ENCODE results near the gene MRPL18. TPM values are rescaled to one million over a fixed set of nuclear protein-coding genes. Genes with fewer than 3 reads are reported as not detected.
"Not testable (repeated sequence)": the region's sequence is repeated elsewhere in the genome, so short reads cannot be mapped to it uniquely, and the experiment has no call there.

The MRPL18 gene
- polyA plus RNA-seq, 1 donor: 69.6 TPM

DNA sequence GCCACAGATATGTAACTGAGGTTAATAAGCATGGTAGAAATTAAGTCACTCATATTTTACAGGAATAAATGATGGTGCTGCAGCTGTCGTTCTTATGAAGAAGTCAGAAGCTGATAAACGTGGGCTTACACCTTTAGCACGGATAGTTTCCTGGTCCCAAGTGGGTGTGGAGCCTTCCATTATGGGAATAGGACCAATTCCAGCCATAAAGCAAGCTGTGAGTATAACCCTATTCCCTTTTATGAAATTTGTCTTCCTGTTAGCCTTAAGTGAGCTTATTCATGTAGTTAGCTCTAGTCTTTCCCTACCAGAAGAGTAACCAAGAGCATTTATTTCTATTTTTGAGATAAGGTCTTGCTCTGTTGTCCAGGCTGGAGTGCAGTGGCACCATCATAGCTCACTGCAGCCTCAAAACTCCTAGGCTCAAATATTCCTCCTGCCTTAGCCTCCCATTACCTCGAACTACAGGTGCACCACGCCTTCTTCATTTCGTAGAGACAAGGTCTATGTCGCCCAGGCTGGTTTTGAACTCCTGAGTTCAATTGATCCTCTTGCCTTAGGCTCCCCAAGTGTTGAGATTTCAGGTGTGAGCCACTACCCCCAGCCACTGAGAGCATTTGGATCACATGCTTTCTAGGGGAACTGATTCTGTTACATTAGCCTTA lies 12.9 kb upstream of the MRPL18 start:
- DNase-seq: no peak

DNA sequence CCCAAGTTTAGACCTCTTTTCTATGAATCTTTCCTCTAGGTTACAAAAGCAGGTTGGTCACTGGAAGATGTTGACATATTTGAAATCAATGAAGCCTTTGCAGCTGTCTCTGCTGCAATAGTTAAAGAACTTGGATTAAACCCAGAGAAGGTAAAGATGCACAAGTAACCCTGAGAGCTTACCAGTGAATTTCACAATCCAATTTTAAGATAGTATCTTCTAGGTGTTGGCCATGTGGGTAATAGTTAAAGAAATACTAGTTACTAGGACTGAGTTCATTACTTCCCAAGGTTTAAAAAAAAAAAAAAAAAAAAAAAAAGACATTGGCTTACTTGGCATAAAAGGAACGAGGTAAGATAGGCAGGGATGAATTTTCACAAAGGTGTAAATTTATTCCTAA lies 12.1 kb upstream of the MRPL18 start:
- DNase-seq: no peak

DNA sequence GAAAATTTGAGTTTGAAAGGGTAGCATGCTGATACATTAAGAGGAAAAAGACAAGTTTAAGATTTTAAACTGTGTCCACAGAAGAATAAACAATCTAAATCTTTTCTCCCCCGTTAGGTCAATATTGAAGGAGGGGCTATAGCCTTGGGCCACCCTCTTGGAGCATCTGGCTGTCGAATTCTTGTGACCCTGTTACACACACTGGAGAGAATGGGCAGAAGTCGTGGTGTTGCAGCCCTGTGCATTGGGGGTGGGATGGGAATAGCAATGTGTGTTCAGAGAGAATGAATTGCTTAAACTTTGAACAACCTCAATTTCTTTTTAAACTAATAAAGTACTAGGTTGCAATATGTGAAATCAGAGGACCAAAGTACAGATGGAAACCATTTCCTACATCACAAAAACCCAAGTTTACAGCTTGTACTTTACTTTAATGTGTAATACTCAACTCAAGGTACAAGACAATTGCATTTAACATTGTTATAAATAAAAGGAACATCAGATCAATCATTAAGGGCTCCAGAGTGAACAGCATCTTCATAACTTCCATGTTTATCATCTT lies 11.6 kb upstream of the MRPL18 start:
- DNase-seq: no peak

DNA sequence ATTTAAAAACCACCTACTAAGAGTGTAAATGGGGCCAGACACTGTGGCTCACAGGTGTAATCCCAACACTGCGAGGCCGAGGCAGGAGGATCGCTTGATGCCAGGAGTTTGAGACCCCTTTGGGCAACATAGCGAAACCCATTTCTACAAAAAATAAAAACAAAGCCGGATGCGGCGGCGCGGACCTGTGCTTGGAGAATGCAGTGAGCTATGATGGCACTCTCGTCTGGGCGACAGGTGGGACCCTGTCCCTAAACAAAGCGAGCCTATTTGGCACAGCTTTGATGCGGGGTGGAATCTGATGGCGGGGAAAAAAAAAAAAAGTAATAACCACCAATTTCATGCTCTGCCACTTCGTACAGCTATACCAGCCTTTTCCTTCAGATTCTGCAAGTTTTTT lies 2.0 kb upstream of the MRPL18 start:
- DNase-seq: no peak

DNA sequence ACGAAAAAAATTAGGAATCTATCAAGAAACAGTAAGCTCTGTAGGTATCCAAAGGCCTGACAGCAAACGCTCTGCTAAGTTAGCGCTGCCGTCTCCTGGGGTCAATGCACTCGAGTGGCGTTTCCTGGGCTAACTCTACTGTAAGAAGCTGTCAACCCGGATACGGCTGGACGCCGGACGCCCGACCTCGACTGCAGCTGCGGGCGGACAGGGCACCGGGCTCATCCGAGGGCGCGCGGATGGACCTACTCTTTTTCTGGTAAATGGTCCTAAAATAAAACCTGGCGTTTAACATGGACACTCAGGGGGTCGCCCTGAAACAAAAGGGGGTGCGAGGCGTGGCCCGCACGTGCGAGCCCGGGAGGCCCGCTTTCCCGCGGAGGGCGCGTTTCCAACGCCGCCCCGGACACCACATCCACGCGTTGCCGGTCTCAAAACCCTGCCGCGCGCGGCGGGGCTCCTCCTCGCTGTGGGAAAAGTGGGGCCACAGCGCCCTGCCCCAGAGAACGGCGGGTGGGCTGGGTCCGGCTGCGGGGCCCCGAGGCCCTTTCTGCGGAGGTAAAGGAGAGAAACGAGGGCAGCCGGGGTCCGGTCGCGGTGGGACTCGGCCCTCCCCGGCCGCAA lies 1.4 kb upstream of the MRPL18 start:
- peak; percentile 30 for DNase-seq

DNA sequence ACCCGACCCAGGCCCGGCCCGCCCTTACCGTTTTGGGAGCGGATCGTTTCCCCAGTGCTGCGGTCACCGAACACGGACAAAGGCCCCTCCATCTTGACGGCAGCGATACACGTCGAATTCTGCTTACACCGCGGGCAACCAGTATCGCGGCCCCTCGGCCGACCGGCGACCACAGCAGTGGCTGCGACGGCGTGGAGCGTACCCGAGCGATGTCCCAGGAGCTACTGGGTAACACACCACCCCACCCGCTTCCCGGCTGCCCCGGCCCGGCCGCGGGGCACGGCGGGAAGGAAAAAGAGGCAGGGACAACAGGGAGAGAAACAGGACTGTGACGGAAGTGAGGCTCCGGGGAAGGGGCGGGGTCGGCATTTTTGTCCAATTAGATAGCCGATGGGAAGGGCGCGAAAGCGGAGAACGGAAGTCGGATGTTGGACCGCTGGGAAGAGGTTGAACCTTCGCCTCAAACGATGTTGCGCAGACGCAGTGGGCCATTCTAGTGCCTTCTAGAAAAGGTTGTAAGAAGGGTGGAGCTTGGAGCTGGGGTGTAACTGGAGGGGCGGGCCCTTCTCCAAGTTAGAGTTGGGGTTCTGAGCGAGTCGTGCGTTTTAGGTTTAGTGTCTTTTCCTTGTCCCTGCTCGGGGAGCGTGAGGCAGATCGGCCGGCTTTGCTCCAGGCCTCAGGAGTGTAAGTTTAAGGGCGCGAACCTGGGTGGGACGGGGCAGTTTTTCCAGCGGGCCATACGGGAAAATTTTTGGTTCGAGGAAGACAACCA lies 704 bp upstream of the MRPL18 start, which contains the start of gene TCP1:
TCP1 (minus strand) TSS at position 226 of the 772 bp plus-strand sequence; CDS start at position 92, 134 bp downstream.
- DNase-seq: peak; percentile 100

DNA sequence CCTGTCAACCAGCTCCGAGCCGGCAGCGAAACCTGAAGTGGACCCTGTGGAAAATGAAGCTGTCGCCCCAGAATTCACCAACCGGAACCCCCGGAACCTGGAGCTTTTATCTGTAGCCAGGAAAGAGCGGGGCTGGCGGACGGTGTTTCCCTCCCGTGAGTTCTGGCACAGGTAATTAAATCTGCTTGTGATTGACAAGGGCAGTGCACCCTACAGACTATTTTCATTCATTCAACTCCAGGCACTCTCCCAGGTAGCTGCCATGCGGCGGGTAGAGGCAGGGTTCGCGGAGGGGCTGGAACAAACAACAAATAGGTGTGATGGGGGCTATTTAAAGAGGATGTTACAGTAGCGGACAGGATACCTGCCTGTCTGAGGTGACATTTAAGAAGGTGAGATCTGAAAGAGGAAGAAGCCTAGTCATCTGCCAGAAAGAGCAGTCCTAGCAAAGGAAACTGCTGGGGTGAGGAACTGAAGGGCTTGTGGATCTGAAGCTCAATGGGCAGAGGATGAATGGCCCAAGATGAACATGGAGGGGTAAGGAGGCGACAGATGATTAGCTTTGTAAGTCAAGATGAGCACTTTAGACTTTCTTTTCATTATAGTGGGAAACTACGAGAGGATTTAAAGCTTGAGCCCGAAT lies 810 bp downstream of the MRPL18 start:
- DNase-seq: no peak

DNA sequence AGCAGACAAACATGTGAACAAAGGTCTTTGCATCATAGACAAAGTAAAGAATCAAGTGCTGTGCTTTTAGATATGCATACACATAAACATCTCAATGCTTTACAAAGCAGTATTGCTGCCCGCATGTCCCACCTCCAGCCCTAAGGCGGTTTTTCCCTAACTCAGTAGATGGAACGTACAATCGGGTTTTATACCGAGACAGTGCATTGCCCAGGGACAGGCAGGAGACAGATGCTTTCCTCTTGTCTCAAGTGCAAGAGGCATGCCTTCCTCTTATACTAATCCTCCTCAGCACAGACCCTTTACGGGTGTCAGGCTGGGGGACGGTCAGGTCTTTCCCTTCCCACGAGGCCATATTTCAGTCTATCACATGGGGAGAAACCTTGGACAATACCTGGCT lies 4.7 kb downstream of the MRPL18 start:
- not testable (repeated sequence) for DNase-seq

DNA sequence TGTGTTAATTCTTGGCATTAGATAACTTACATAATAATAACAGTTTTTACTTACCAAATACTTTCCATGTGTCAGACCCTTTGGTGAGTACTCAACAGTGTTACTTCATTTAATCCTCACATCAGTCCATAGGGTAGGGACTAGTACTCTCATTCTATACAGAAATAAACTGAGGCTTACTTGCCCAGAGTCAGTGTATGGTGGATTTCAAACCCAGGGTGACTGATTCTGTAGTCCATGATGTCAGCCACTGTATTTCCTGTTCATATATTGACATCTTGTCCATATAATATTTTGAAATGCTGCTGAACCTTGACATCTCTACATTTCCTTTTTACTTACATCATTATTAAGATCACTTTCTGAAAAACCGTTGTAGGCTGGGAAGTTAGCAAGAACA lies 7.3 kb downstream of the MRPL18 start:
- DNase-seq: no peak

DNA sequence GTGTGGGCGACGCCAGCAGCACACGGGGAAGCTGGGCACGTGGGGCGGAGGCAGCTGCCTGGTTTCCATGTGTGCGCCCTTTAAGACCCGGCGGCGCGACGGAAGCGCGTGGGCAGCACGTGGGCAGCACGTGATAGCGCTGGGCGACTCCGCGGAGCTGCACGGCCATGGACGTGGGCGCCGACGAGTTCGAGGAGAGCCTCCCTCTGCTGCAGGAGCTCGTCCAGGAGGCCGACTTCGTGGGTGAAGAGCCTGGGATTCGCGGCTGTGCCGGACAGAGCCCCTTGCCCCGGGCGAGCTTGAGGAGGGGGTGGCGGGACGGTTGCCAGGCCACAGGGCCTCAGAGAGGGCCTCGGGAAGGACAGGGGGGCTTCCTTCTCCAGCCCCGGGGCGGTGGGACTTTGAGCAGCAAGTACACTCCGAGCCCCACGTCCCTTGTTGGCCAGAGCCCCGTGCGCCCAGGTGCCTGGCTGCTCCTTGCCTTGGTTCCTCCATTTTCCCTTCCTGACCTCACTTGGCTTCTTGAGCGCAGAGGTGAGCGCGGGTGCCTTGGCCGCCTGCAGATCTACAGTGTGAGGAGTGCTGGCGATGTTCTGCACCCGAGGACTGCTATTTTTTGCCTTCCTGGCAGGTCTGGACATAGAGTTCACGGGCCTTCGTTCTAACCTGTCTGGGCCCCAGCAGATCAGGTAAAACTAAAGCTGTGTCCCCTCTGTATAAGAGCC lies 10.0 kb downstream of the MRPL18 start, which contains the start of gene PNLDC1:
PNLDC1 (plus strand) TSS at position 136 of the 725 bp plus-strand sequence; CDS start at position 168, 32 bp downstream.
- DNase-seq: no peak

DNA sequence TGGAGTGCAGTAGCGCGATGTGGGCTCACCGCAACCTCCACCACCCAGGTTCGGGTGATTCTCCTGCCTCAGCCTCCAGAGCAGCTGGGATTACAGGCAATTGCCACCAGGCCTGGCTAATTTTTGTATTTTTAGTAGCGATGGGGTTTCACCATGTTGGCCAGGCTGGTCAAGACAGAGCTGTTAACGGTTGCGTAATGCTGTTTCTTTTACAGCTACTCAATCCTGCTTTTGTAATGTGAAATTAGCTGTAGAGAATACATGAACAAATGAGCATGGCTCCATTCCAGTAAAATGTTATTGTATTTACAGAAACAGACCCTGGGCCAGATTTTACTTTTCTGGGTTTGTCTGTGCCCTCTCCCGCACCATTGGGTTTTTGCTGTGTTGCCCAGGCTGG lies 11.7 kb downstream of the MRPL18 start:
- no peak for DNase-seq

DNA sequence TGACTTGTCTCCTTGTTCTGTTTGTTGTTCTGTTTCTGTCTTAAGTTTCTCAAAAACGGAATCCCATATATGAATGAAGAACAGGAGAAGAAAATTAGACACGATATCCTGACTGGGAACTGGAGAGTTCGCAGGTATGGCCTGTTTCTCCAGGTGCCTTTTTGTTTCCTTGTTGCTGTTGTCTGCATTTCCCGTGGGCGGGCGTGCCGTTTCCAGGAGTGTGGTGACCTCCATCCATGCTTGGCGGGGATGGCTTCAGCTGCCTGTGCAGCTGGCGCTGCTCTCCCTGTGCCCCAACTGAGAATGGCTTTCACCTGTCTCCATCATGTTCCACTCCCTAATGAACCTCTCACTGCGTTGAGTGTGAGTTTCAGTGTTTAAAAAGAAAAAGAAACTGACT lies 14.2 kb downstream of the MRPL18 start:
- DNase-seq: no peak

DNA sequence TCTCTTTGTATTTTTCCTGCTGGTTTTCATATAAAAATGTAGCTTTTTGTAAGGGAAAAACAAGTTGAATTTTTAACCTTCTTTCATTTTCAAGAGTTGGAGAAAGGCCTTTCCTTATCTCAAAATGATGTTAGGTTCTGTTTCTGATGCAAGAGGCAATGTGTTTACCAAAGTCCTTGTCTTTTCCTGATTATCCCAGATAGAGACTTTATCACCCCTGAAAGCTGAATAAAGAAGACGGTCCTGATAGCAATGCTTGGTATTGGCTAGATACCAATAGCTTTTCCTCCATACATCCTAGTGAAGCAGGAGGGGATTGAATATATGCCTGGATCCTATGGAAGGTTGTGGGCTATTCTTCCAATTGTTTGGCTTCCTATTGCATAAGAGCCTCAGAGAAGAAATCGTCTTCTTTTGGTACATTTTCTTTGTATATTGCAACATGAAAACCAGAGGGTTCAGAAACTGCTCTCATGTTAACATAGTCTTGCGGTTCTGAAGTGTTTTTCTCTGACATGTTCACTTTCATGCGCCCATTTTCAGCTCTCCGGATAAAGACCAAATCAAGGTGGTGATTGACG lies 15.3 kb downstream of the MRPL18 start:
- no peak for DNase-seq

DNA sequence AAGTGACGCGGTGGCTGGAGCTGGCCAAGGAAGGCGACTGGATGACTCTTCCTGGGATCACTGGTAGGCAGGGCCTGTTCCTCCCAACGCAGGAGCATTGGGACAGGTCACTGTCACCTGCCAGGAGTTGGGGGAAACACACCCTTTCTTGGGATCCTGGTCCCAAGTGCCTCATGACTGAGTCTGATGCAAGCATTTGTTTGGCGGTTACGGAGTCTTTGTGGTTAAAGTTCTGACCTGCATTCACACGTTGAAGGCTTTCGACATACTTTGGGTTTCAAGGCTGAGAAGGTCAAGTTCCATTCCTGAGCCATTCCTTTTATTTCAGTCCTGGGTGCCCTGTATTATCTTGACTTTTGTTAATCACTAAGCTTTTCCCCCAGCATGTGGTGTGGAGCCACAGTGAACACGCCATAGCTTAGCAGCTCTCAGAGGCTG lies 15.8 kb downstream of the MRPL18 start:
- DNase-seq: no peak

DNA sequence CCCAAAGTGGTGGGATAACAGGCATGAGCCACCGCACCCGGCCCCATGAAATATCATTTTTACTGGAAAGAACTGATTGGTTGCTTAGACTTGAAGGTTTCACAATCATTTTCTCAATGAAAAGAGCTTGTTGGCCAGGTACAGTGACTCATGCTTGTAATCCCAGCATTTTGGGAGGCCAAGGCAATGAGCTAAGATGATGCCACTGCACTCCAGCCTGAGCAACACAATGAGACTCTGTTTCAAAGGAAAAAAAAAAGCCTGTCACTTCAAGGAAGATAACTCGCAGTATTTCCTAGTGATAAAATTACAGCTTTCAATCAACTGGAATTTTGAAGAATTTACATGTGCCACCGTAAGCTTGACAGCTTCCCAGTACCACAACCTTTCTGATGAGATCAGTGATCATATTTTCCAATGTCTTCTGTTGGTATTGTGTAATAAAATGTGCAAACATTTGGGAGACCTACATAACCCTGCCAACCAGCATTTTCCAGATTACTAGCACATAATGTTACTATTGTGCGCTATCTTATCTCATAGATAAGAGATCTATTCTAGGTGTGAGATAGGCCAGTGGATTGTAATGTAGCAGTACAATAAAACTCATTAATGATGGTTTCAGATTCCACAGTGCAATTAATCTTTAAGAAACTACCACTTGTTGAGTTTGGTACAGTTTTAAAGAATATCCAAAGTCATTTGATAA lies 17.0 kb downstream of the MRPL18 start:
- DNase-seq: no peak

DNA sequence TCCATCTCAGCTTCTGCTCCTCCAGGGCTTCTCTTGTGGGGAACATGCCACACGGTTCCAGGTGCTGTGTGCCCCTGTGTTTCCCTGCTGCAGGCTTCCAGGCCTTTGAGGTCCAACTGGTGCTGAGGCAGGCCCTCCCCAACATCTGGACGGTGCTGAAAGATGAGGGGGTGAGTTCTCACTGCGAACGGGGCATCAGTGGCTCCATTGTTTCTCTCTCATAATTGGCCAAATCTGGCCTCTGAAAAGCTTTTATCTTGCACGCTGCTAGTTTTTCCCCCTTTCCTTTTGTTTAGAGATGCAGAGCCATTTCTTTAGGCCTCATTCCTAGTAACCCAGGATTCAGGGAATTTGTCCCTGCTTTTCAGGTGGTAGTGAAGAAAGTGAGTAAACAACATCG lies 18.4 kb downstream of the MRPL18 start:
- DNase-seq: no peak

DNA sequence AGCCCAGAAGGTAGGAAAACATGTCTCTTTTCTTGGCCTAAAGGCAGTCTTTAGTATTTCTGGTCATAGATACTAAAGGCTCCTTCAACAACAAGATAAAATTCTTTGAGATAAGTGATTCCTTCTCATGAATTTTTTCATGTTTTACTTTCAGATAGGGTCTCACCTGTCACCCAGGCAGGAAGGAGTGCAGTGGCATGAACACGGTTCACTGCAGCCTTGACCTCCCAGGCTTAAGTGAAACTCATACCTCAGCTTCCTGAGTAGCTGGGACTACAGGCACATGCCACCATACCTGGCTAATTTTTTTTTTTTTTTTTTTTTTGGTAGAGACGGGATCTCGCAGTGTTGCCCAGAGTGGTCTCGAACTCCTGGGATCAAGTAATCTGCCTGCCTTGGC lies 18.9 kb downstream of the MRPL18 start:
- no peak for DNase-seq

DNA sequence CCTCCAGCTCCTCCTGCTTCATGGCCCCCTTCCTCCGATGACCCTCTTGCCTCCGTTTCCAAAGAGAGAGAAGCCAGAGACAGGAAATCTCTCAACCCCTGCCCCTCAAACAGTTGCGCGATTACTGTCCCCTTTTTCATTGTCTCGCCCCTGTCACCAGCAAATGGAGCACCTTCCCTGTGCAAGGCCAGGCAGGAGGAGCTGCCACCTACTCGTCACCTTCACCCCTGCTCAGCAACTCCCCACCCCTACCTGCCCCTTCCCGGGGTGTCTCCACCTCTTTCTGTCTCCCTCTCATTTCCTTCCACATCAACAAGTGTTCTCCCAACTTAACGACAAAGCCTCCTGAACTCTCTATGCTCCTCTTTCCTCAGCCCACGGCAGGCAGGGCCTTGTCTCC lies 23.5 kb downstream of the MRPL18 start:
- no peak for DNase-seq

DNA sequence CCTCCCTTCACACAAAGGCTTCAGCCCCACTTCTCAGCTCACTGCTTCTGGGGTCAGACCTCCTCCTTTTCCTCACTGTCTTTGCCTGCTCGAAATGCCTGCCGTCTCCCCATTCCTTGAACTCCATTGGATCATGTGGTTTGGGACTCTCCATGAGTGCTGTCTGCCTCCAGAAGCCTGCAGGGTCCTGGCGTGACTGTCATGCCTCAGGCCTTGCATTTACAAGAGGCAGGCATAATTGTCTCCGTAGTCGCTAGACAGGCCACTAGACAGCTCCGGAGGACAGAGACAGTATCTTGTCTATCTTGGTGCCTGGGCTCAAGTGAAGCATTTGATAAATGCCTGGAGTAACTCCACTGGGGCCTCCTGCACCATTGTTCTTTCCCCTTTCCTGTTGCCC lies 25.1 kb downstream of the MRPL18 start:
- DNase-seq: no peak

DNA sequence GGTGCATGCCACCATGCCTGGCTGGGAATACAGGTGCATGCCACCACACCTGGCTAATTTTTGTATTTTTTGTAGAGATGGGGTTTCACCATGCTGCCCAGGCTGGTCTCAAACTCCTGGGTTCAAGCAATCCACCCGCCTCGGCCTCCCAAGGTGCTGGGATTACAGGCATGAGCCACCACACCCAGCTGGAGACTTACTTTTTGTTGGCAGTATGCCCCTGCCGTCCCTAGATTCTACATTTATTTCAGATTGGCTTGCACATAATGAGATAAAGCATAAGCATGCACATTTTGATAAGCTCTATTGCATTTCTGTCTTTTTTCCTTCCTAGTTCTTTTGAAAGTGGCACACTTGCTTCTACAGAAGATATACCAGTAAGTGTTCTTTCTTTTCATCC lies 26.5 kb downstream of the MRPL18 start:
- DNase-seq: not testable (repeated sequence)
